NCI-H2081 (cell line): ENCODE results near the gene MUC5AC.
"Not testable (repeated sequence)": the region's sequence is repeated elsewhere in the genome, so short reads cannot be mapped to it uniquely, and the experiment has no call there.

ENCODE experiments used
- DNase-seq, 2 experiments: peaks; one replicate each; lab custom pipeline; 2025; lab: John Stamatoyannopoulos, UW

Gene MUC5AC

GRCh38 chr11:1157645-1158591 lies at the start of gene MUC5AC:
TSS of gene MUC5AC (plus strand) at chr11:1157953. CDS start at chr11:1158000, 47 bp downstream.
- DNase-seq = peak in 1 of 2 experiments; percentile 47

DNA sequence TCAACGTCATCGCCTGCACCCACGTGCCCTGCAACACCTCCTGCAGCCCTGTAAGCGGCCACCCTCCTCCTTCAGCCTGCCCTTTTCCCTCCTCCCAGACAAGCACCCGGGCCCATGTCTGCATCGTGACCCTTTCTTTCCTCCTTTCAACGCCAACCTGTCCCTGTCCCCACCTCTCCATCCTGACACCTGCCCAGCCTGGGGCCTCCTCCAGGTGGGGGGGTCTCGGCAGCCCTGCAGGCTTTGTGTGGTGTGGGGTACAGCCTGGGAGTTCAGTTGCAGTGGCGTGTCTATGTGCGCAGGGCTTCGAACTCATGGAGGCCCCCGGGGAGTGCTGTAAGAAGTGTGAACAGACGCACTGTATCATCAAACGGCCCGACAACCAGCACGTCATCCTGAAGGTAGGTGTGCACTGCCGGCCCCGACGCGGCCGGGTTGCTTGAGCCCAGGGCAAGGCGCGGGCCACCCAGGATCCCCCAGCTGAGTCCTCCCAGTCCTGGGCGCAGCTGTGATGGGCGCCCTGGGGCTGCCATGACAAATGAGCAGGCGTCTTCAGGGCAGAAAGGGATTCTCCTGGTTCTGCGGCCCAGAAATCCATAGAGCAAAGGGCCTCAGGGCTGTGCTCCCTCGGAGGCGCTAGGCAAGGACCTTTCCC lies 49.4 kb upstream of the MUC5AC start:
- no peak for DNase-seq

GRCh38 chr11:1109101-1109917 lies 48.4 kb upstream of the MUC5AC start:
- DNase-seq = no peak

DNA sequence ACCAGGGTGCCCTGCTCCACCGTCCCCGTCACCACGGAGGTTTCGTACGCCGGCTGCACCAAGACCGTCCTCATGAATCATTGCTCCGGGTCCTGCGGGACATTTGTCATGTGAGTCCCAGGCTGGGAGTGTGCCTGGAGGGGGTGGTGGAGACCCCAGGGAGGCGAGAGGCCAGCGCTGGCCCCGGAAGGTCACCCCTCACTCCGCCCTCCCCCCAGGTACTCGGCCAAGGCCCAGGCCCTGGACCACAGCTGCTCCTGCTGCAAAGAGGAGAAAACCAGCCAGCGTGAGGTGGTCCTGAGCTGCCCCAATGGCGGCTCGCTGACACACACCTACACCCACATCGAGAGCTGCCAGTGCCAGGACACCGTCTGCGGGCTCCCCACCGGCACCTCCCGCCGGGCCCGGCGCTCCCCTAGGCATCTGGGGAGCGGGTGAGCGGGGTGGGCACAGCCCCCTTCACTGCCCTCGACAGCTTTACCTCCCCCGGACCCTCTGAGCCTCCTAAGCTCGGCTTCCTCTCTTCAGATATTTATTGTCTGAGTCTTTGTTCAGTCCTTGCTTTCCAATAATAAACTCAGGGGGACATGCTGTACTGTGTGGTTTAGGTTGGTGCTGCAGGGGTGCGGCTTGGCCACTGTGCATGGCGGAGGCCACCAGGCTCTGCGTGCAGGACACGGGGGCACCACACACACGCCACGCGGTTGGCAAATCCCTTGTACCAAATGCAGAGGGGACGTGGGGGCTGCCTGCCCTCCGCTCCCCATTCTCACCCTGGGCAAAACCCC lies 47.6 kb upstream of the MUC5AC start:
- DNase-seq = no peak

- DNase-seq = no peak
Observed at GRCh38 chr11:1111545-1112212, 46.1 kb upstream of the MUC5AC start.

DNA sequence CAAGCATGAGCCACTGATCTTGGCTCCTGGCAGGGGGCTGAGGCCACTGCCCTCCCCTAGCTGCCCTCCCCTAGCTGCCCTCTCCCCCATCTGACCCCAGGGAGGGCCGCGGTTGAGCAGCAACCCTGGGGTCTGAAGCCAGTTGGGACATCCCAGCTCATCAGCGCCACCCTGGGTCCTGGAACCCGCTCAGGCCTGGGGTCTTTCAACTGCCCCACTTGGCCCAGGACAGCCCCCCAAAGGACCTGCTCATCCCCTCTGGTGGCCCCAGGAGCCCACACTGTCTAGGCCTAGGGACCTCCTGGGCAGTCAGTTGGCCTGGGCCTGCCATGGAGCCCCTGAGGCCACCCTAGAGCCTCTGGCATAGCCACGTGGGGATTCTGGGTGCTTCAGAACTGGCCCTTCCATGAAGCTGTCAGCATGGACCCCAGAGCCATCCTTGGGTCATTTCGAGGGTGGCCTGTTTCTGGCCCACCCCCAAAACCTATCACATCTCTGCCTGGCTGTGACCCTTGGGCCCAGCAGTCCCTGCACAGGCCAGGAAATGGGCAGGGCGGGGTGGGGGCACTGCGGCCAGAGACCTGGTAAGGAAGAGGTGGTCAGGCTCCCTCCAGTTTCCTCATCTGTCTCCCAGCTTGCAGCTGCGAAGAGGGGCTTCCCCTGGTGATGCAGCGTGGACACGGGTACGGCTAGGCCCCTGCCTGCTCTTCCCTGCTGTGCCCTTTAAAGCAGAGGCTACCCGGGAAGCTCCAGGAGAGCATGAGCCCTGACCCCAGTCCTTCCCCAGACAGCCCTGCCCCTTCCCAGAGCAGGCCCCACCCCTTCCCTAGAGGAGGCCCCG lies 45.2 kb upstream of the MUC5AC start:
- no peak for DNase-seq

GRCh38 chr11:1113405-1114201 lies 44.1 kb upstream of the MUC5AC start:
- DNase-seq = no peak

DNA sequence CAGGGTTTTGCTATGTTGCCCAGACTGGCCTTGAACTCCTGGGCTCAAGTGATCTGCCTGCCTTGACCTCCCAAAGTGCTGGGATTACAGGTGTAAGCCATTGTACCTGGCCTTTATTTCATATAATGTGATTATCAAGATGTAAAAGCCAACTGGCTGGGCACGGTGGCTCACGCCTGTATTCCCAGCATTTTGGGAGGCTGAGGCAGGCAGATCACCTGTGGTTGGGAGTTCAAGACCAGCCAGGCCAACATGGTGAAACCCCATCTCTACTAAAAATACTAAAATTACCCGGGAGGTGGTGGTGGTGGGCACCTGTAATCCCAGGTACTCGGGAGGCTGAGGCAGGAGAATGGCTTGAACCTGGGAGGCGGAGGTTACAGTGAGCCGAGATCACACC lies 42.5 kb upstream of the MUC5AC start:
- not testable (repeated sequence) for DNase-seq

- DNase-seq = no peak
Observed at GRCh38 chr11:1116104-1116503, 41.6 kb upstream of the MUC5AC start.

DNA sequence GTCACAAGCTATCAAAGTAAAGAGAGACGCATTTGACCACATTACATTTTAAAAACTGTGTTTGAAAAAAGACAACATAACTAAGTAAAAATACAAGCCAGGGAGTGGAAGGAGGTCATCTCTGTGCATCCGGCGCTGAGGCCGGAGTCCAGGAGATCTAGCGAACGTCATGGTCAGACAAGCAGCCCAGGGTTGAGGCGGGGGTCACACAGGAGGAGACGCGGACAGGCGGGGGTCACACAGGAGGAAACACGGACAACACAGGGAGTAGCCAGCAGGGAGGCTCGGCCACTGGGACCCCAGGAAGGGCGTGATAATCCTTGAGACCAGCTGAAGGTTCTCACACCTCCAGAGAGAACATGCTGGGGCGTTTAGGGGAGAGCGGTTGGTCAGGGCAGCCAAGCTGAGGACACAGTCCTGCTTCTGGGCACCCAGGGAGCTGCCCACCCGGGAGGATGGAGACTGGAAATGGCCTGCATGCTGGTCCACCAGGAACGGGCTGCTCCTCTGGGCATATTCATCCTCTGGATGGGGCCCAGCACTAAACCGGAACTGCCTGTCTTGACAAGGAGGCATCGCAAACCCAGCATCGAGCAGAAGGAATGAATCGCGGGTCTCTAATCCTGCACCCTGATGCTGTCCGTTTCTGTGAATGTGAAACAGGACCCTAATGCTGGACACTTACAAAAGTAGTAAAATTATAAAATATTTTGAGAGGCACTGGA lies 40.9 kb upstream of the MUC5AC start:
- DNase-seq = no peak

- no peak for DNase-seq
Observed at GRCh38 chr11:1117992-1118391, 39.8 kb upstream of the MUC5AC start.

DNA sequence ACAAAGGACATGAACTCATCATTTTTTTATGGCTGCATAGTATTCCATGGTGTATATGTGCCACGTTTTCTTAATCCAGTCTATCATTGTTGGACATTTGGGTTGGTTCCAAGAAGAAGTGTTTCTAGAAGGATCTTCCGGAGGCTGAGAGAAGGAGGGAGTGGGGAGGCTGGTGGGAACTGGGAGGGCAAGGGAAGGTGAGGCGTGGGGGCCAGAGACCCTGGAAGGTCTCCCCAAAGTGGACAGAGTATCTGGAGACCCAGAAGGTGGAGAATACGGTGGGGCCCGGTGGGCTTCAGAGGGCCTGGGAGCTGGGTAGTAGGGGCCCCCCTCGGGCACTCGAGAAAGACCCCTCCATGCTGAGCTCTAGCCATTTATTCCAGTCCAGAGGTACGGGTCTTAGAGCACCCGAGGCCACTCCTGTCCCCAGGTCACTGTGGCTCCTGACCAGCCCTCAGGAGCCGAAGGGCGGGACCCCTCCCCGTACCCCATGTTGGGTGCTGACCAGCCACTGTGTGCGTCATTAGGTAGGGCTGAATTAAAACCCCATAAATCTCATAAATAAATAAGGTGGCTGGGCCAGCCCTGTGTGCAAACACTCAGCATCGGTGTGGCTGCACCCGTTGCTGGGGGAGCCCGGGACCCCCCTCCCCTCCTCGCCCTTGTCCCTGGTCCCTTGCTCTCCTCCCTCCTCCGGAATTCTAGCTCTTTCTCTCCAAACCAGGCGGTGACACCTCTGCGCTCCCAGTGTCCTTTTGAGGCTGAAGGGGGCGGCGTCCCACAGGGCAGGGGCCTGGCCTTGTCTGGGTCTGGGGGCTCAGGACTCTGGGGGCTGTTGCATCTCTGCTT lies 38.8 kb upstream of the MUC5AC start:
- no peak for DNase-seq

GRCh38 chr11:1119604-1120146 lies 38.1 kb upstream of the MUC5AC start:
- no peak for DNase-seq

DNA sequence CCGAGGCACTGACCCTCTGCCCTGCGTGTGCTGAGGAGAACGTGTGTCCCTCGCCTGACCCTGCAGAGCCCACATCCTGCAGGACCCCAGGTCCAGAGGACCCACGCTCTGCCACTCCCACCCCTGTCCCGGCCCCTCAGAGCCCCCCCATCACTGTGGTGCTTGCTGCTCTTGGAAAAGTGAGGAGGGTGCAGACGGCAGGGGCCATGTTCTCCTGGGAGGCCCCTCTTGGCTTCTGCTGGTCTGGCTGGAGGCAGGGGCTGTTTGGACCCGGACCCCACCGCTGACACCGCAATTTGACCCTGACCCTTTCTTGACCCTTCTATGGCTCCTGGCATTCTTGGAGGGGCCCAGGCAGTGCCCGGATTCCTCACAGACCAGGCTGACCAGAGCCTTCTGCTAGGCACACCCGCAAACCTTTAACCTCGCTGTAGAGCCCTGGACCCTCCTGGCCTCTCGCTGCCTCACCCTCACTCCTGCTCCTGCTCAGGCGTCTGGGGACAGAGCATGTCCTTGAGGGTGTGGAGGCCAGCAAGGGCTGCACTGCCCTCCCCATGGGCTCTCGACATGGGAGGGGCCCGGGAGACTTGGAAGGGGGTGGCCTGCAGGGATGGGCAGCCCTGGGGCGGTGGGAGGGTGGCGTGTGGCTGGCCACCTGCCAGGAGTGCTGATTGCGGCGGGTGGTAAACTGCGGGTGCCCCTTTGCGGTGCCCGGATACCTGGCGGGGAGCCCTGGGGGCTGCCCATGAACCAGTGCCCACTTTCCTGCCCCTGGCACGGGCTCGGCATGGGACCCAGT lies 37.0 kb upstream of the MUC5AC start:
- no peak for DNase-seq

GRCh38 chr11:1121331-1121812 lies 36.4 kb upstream of the MUC5AC start:
- no peak for DNase-seq
